Right lobe of liver (tissue), 6 donors: ENCODE results near the gene CADPS. TPM values are rescaled to one million over a fixed set of nuclear protein-coding genes. Genes with fewer than 3 reads are reported as not detected.

Source experiments
- ATAC-seq, 4 donors: fragments of 200-7000 bp; cut with Tn5 transposase; one replicate each; pipeline ENCODE4 v1.9.1; 2020; ENCODE audit warnings: mild to moderate bottlenecking in 4 of 4, moderate library complexity in 4 of 4
- DNase-seq, 3 donors: peaks; one replicate each; pipeline ENCODE4 v3.0.0-alpha.2; 2020
- H3K27ac ChIP-seq, 3 donors: fragments of 200-600 bp; one replicate each; pipeline ENCODE4 v1.8.0; 2022
- H3K27me3 ChIP-seq, 2 donors: fragments of 200-600 bp; one replicate each; pipeline ENCODE4 v1.8.0; 2022
- H3K36me3 ChIP-seq, 4 donors: fragments of 200-600 bp; sonication (generic) in 1 of 4; one replicate each; pipeline versions ENCODE4 v1.5.1 to v1.8.0; 2017 to 2022; ENCODE audit warnings: control low read depth in 1 of 4
- H3K4me1 ChIP-seq, 4 donors: fragments of 200-600 bp; sonication (generic) in 1 of 4; one replicate each; pipeline versions ENCODE4 v1.5.1 to v1.8.0; 2017 to 2022; ENCODE audit warnings: control low read depth in 1 of 4
- H3K4me3 ChIP-seq, 3 donors: fragments of 200-600 bp; one replicate each; pipeline ENCODE4 v1.8.0; 2022
- H3K9me3 ChIP-seq, 4 donors: fragments of 200-600 bp; sonication (generic) in 1 of 4; one replicate each; pipeline versions ENCODE4 v1.5.1 to v1.8.0; 2017 to 2022; ENCODE audit warnings: control low read depth in 1 of 4
- CTCF ChIP-seq, 4 donors: fragments of 200-600 bp in 3 of 4; fragments of 450-650 bp in 1 of 4; IDR thresholded peaks; one replicate each; pipeline versions ENCODE4 v1.5.1 to v1.8.0; 2016 to 2022; ENCODE audit warnings: antibody characterized with exemption in 4 of 4, mild to moderate bottlenecking in 2 of 4
- POLR2A ChIP-seq: fragments of 450-650 bp; IDR thresholded peaks from one replicate; pipeline ENCODE4 v1.6.1; 2017; ENCODE audit warnings: antibody characterized with exemption, mild to moderate bottlenecking
- WGBS: methylation state at CpG from one replicate; pipeline ENCODE4 v1.1.6; 2018; ENCODE audit warnings: low coverage, low lambda C conversion rate; ENCODE audit not compliant: insufficient coverage; ENCODE audit errors: missing lambda C conversion rate; 5-methylcytosine and 5-hydroxymethylcytosine counted together
- intact Hi-C, 2 donors: fragments of 100-400 bp; cut with DNase I; formaldehyde crosslinking; loops; one replicate each; pipeline versions ENCODE4 v1.11.2 to v1.14.1; 2022
- total RNA-seq, 6 experiments: library from RNA; depleted of rRNA in 2 of 6; stranded (reverse); fragments of >200 nt in 2 of 6; fragmentation: NEBNext Ultra II Directional in 3 of 6; extraction: Animal tissue kit (Norgen Biotek cat#: 25700) in 3 of 6; gene quantifications; one replicate each; pipeline versions ENCODE4 v1.1.0 to v1.2.4, GENCODE V29; 2016 to 2023
- donor health status: DM: no; HTN: yes; CAD: no.
- donor health status: DM: no; HTN: no; CAD: no.
- donor health status: DM: no; HTN: no; CAD: no.
- donor health status: DM: no; HTN: yes; CAD: no.
- donor health status: DM: no; HTN: yes; CAD: no.

The CADPS gene
- total RNA-seq, 6 experiments from 2014 or later = 0.06 to 0.98 TPM; not detected in 4

- no peak for DNase-seq
- intact Hi-C loops = no loop called here
- no peak for ATAC-seq
- no peak for TF ChIP-seq POLR2A
- no peak for TF ChIP-seq CTCF (IDR thresholded peaks at IDR 0.05)
- Histone ChIP-seq H3K27ac (no peak overlapping the region), H3K27me3 (no peaks in the 10 kb centered on the region), H3K4me3 (no peak overlapping the region), H3K36me3 (no peaks in the 10 kb centered on the region), H3K4me1 (no peaks in the 10 kb centered on the region), H3K9me3 (no peaks in the 10 kb centered on the region)
- WGBS = 54% methylated on average over 2 of the region's 2 CpGs
Measured at GRCh38 chr3:62817678-62818077, 57.5 kb downstream of the CADPS start.

- H3K36me3 ChIP-seq = no peaks in the 10 kb centered on the region
- no peak for ATAC-seq
- H3K9me3 ChIP-seq = no peaks in the 10 kb centered on the region
- no peaks in the 10 kb centered on the region for H3K27me3 ChIP-seq
- H3K4me1 ChIP-seq = no peaks in the 10 kb centered on the region
- no peak overlapping the region for H3K27ac ChIP-seq
- intact Hi-C loops = no loop called here
- DNase-seq = no peak
- TF ChIP-seq POLR2A = no peak
- no peak for TF ChIP-seq CTCF (IDR thresholded peaks at IDR 0.05)
- H3K4me3 ChIP-seq = no peak overlapping the region
Measured at GRCh38 chr3:62815981-62816380, 59.2 kb downstream of the CADPS start.

- ATAC-seq = no peak
Measured at GRCh38 chr3:62812631-62813030, 62.6 kb downstream of the CADPS start.

GRCh38 chr3:62811119-62811518 is 64.1 kb downstream of the CADPS start:
- Histone ChIP-seq H3K27ac (no peak overlapping the region), H3K4me1 (no peaks in the 10 kb centered on the region), H3K27me3 (no peaks in the 10 kb centered on the region), H3K9me3 (no peaks in the 10 kb centered on the region), H3K36me3 (no peaks in the 10 kb centered on the region), H3K4me3 (no peak overlapping the region)
- intact Hi-C loops = no loop called here
- DNase-seq (no peak), ATAC-seq (no peak)
- TF ChIP-seq POLR2A (no peak), CTCF (IDR thresholded peaks at IDR 0.05) (no peak)

More at GRCh38 chr3:62812631-62813030, 62.6 kb downstream of the CADPS start:
- Histone ChIP-seq H3K9me3 (no peaks in the 10 kb centered on the region), H3K4me1 (no peaks in the 10 kb centered on the region), H3K4me3 (no peak overlapping the region), H3K36me3 (no peaks in the 10 kb centered on the region), H3K27ac (no peak overlapping the region), H3K27me3 (no peaks in the 10 kb centered on the region)
- intact Hi-C loops = no loop called here
- TF ChIP-seq POLR2A (no peak), CTCF (IDR thresholded peaks at IDR 0.05) (no peak)
- WGBS = 59% methylated on average over 3 of the region's 3 CpGs
- no peak for DNase-seq

GRCh38 chr3:62809369-62809768 is 65.8 kb downstream of the CADPS start:
- no peaks in the 10 kb centered on the region for H3K27me3 ChIP-seq
- intact Hi-C loops = no loop called here
- 67% methylated on average over 1 of the region's 1 CpG for WGBS
- ATAC-seq (no peak), DNase-seq (no peak)
- no peaks in the 10 kb centered on the region for H3K9me3 ChIP-seq
- TF ChIP-seq CTCF (IDR thresholded peaks at IDR 0.05) (no peak), POLR2A (no peak)
- H3K4me3 ChIP-seq = no peak overlapping the region
- H3K27ac ChIP-seq = no peak overlapping the region
- H3K36me3 ChIP-seq = no peaks in the 10 kb centered on the region
- no peaks in the 10 kb centered on the region for H3K4me1 ChIP-seq
